Frontal cortex (tissue), 4 donors: Measurements from ENCODE around the gene KRTAP10-8. TPM values are rescaled to one million over a fixed set of nuclear protein-coding genes. Genes with fewer than 3 reads are reported as not detected.
"Not testable (repeated sequence)": the region's sequence is repeated elsewhere in the genome, so short reads cannot be mapped to it uniquely, and the experiment has no call there.

Experiments
- DNase-seq, 2 donors: peaks; one replicate each; pipeline ENCODE4 v3.0.0; 2012; ENCODE audit warnings: low spot score in 2 of 2
- FAIRE-seq: peaks from 2 replicates; lab custom pipeline; 2012; peaks lifted over from hg19 to GRCh38; lab: Jason Lieb, UNC
- total RNA-seq: library from RNA; depleted of rRNA; stranded (reverse); fragments of >200 nt; gene quantifications from one replicate; pipeline ENCODE4 v1.2.3, GENCODE V29; 2014
- donor health status: control.
- donor health status: control.
- donor health status: control.

The KRTAP10-8 gene
- total RNA-seq, 1 donor from 2014 or later: not detected

- FAIRE-seq (no peak), DNase-seq (no peak)
Measured at GRCh38 chr21:44657635-44658540, 46.0 kb downstream of the KRTAP10-8 start, which contains the start of gene KRTAP12-3. Gene KRTAP12-3, plus strand, starts transcription at chr21:44657932. Its CDS starts 48 bp downstream, at chr21:44657980.

GRCh38 chr21:44658541-44658910, 46.6 kb downstream of the KRTAP10-8 start:
- DNase-seq (no peak), FAIRE-seq (no peak)

GRCh38 chr21:44658913-44659595, 47.2 kb downstream of the KRTAP10-8 start:
- FAIRE-seq (no peak), DNase-seq (no peak)

GRCh38 chr21:44661567-44661966, 49.7 kb downstream of the KRTAP10-8 start:
- DNase-seq, FAIRE-seq: not testable (repeated sequence)

Other genes with a start within 250 kb of the KRTAP10-8 start
- gene LRRC3, start 156.6 kb upstream of the KRTAP10-8 start, total RNA-seq: 3.7 TPM
- not detected for gene KRTAP10-1, start 71.9 kb upstream of the KRTAP10-8 start, total RNA-seq
- not detected for gene KRTAP10-2, start 60.6 kb upstream of the KRTAP10-8 start, total RNA-seq
- not detected for gene KRTAP10-3, start 53.3 kb upstream of the KRTAP10-8 start, total RNA-seq
- not detected for gene KRTAP10-4, start 38.4 kb upstream of the KRTAP10-8 start, total RNA-seq
- not detected for gene KRTAP10-5, start 31.5 kb upstream of the KRTAP10-8 start, total RNA-seq
- not detected for gene KRTAP10-6, start 19.6 kb upstream of the KRTAP10-8 start, total RNA-seq
- not detected for gene KRTAP10-7, start 11.5 kb upstream of the KRTAP10-8 start, total RNA-seq
- not detected for gene KRTAP10-9, start 15.0 kb downstream of the KRTAP10-8 start, total RNA-seq
- gene KRTAP10-10, start 25.3 kb downstream of the KRTAP10-8 start, total RNA-seq: not detected
- gene KRTAP10-11, start 34.3 kb downstream of the KRTAP10-8 start, total RNA-seq: not detected
- not detected for gene KRTAP12-4, start 42.6 kb downstream of the KRTAP10-8 start, total RNA-seq
- gene KRTAP12-3, start 45.9 kb downstream of the KRTAP10-8 start, total RNA-seq: not detected
- not detected for gene KRTAP12-2, start 54.8 kb downstream of the KRTAP10-8 start, total RNA-seq
- not detected for gene KRTAP12-1, start 70.1 kb downstream of the KRTAP10-8 start, total RNA-seq
- not detected for gene KRTAP10-12, start 85.1 kb downstream of the KRTAP10-8 start, total RNA-seq
- gene TSPEAR, start 99.5 kb downstream of the KRTAP10-8 start, total RNA-seq: not detected
- gene UBE2G2, start 189.7 kb downstream of the KRTAP10-8 start, total RNA-seq: 39.9 TPM
- gene SUMO3, start 206.0 kb downstream of the KRTAP10-8 start, total RNA-seq: 63.2 TPM